GM21390 (cell line): ENCODE results near the gene HIRA.

Experiments
- ATAC-seq: cut with Tn5 transposase; IDR thresholded peaks from one replicate; pipeline ENCODE4 v1.9.1; 2021; ENCODE audit not compliant: unreplicated experiment

The HIRA gene

DNA sequence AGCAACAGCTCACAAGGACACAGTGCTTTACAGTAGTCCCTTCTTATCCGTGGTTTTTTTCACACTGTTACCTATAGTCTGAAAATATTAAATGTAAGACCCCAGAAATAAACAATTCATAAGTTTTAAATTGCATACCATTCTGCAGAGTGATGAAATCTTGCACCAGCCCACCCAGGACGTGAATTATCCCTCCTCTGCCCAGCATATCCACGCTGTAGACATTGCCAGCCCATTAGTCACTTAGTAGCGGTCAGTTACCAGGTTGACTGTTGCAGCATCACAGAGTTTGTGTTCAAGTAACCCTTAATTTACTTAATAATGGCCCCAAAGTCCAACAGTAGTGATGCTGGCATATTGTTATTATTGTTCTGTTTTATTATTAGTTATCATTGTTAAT is 143.6 kb downstream of the HIRA start:
- ATAC-seq, result no peak

- ATAC-seq, result no peak
These were observed 144.3 kb downstream of the HIRA start for GRCh38 chr22:19287076-19287707.

- no peak for ATAC-seq
These were observed 145.7 kb downstream of the HIRA start for GRCh38 chr22:19285831-19286230.
